Measurements from ENCODE around the gene MAPKAPK3. TPM values are rescaled to one million over a fixed set of nuclear protein-coding genes. Genes with fewer than 3 reads are reported as not detected.

The MAPKAPK3 gene
- polyA plus RNA-seq, 1 donor from 2014 or later, result 4.3 TPM

- no peaks in the 10 kb centered on the region for H3K79me2 ChIP-seq (replicated peaks; ENCODE audit: insufficient read depth, low read length)
- H3K9ac ChIP-seq (ENCODE audit: low read length), result no peak overlapping the region
- no peak overlapping the region for H2AFZ ChIP-seq (ENCODE audit: low read depth, low read length)
- no peak overlapping the region for H3K27ac ChIP-seq (ENCODE audit: low read length)
- H3K4me2 ChIP-seq (ENCODE audit: low read length), result no peak overlapping the region
- no peaks in the 10 kb centered on the region for H4K20me1 ChIP-seq (ENCODE audit: insufficient read depth)
- no peaks in the 10 kb centered on the region for H3K9me2 ChIP-seq (ENCODE audit: insufficient read depth, low read length)
- H3K4me3 ChIP-seq (ENCODE audit: low read length), result no peak overlapping the region
- no peaks in the 10 kb centered on the region for H3K9me3 ChIP-seq (ENCODE audit: low read length)
- H3F3A ChIP-seq (ENCODE audit: insufficient read depth, low read length, poor library complexity, severe bottlenecking), result no peaks in the 10 kb centered on the region
- TF ChIP-seq POLR2AphosphoS5 (IDR thresholded peaks at IDR 0.05) (no peak), EP300 (conservative IDR thresholded peaks at IDR 0.05; ENCODE audit: poor library complexity, severe bottlenecking) (no peak), EZH2 (IDR thresholded peaks at IDR 0.05; ENCODE audit: borderline replicate concordance, insufficient read depth, low read length, poor library complexity, severe bottlenecking) (no peak), REST (IDR thresholded peaks at IDR 0.05; ENCODE audit: borderline replicate concordance) (no peak), TAF1 (IDR thresholded peaks at IDR 0.05; ENCODE audit: low read depth) (no peak), MXI1 (conservative IDR thresholded peaks at IDR 0.05; ENCODE audit: poor library complexity, severe bottlenecking) (no peak), RAD21 (conservative IDR thresholded peaks at IDR 0.05) (no peak), CTCF (IDR thresholded peaks at IDR 0.05; ENCODE audit: poor library complexity, severe bottlenecking) (no peak), SMC3 (conservative IDR thresholded peaks at IDR 0.05; ENCODE audit: poor library complexity) (no peak)
- H3K27me3 ChIP-seq (ENCODE audit: insufficient read depth, low read depth, low read length), result no peaks in the 10 kb centered on the region
- H3K36me3 ChIP-seq (ENCODE audit: insufficient read depth, low read length), result no peaks in the 10 kb centered on the region
Observed at GRCh38 chr3:50660386-50660785, 43.4 kb downstream of the MAPKAPK3 start.

- Histone ChIP-seq H3K9ac (ENCODE audit: low read length) (no peak overlapping the region), H4K20me1 (ENCODE audit: insufficient read depth) (no peaks in the 10 kb centered on the region), H3K4me2 (ENCODE audit: low read length) (no peak overlapping the region), H3K36me3 (ENCODE audit: insufficient read depth, low read length) (no peaks in the 10 kb centered on the region), H3F3A (ENCODE audit: insufficient read depth, low read length, poor library complexity, severe bottlenecking) (no peaks in the 10 kb centered on the region), H3K9me2 (ENCODE audit: insufficient read depth, low read length) (no peaks in the 10 kb centered on the region), H3K79me2 (replicated peaks; ENCODE audit: insufficient read depth, low read length) (no peaks in the 10 kb centered on the region), H2AFZ (ENCODE audit: low read depth, low read length) (no peak overlapping the region), H3K27ac (ENCODE audit: low read length) (no peak overlapping the region), H3K27me3 (ENCODE audit: insufficient read depth, low read depth, low read length) (no peaks in the 10 kb centered on the region), H3K4me3 (ENCODE audit: low read length) (no peak overlapping the region), H3K9me3 (ENCODE audit: low read length) (no peaks in the 10 kb centered on the region)
- TF ChIP-seq TAF1 (IDR thresholded peaks at IDR 0.05; ENCODE audit: low read depth), result no peak
- no peak for TF ChIP-seq REST (IDR thresholded peaks at IDR 0.05; ENCODE audit: borderline replicate concordance)
- no peak for TF ChIP-seq POLR2AphosphoS5 (IDR thresholded peaks at IDR 0.05)
- no peak for TF ChIP-seq MXI1 (conservative IDR thresholded peaks at IDR 0.05; ENCODE audit: poor library complexity, severe bottlenecking)
Observed at GRCh38 chr3:50661321-50661837, 44.4 kb downstream of the MAPKAPK3 start.
